ENCODE measurements around the gene DLX1.
"Not testable (repeated sequence)": the region's sequence is repeated elsewhere in the genome, so short reads cannot be mapped to it uniquely, and the experiment has no call there.

Gene DLX1

DNA sequence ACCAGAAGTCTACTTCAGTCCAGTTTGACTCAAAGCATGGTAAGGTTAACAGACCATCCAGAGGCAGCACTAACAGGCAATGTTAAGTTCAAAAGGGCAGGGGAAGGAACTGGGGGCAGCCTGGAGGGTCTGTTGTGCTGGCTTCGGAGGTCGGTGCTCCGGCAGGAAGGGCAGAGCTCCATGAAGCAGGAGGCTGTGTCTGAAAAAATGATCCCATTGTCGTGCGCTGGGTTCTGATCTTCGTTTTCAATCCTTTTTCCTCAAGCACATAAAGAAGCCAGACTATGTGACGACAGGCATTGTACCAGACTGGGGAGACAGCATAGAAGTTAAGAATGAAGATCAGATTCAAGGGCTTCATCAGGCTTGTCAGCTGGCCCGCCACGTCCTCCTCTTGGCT lies 21.9 kb upstream of the DLX1 start:
- no peak for DNase-seq (ENCODE audit: low spot score)

DNA sequence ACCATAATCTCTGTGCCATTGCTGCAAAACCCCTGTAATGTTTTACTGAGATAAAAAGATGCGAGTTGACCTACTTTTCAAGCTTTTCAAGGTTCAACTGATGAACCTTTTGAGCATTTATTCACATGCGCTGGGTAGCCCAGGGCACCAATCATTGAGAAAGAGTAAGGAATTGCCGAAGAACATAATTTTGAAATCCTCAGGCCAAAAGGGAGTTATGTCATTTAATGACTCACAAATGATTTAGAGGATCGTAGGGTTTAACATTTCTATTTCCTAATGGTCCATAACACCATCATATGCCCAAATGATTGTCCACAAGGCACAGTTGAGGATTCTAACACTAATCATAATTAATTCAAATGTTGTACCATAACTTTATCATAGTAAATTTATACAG lies 20.2 kb upstream of the DLX1 start:
- no peak for DNase-seq (ENCODE audit: low spot score)

DNA sequence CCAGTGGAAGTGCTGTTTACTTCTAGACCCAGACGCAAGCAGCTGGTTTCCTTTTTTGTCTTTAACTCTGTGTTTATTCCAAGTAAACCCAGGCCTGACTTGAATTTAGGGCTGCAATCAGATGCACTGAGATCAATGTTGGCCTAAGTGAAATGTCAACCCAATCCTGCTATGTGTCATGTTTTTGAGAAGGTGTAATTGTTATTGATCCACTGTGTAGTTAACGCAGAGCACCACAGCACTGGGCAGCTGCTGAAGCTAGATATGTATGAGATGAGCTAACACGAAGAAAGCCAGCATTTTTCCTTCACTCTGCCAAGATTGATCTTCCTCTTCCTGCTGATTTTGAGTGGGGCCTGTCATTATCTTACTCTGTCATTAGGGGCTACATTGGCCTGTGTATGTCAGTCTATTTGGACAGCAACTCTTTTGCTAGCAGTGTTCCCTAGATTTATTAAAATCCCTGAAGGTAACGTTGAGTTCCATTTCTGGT lies 18.9 kb upstream of the DLX1 start:
- DNase-seq (ENCODE audit: low spot score) = peak; percentile 90

DNA sequence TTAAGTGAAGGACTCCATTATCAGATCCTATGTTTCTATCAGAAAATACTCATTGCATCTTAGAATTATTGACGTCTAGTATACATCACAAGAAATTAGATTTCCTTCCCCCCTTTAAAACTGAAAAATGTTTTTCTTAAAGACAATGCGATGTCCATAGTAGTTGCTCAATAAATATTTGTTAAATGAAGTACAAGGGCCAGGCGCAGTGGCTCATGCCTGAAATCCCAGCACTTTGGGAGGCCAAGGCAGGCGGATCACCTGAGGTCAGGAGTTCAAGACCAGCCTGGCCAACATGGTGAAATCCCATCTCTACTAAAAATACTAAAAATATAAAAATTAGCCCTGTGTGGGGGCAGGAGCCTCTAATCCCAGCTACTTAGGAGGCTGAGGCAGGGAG lies 17.4 kb upstream of the DLX1 start:
- not testable (repeated sequence) for DNase-seq (ENCODE audit: low spot score)

DNA sequence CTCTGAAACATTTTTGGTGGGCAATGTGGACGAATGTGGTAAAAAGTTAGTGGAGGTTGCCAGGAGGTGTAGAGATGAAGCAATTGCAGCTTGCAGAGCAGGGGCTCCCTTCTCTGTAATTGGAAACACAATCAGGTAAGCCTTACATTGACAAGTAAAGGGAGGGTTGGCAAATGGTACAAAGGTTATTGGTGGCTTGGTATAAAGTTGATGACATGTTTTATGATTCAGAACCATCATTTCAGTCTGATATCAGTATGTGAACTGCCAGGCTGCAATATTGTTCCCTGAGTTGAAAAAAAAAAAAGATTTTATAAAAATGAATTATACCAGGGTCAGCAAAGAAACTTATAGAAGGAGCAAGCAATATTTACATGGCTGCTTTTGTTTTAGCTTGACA lies 14.4 kb upstream of the DLX1 start:
- no peak for DNase-seq (ENCODE audit: low spot score)

DNA sequence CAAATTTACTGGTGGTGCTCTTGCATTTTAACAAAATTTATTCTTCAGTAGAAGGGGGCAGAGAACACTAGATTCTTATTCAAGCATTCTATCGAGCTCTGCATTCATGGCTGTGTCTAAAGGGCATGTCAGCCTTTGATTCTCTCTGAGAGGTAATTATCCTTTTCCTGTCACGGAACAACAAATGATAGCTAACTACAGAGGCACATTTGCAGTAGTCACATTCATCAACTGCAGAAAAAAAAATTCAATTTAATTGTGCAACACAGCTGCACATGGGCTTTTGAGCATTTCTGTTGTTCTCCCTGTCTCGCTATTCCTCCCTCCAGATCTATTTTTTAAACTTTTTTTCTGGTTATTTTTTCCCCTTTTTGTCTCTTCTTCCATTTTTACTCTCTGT lies 13.0 kb upstream of the DLX1 start:
- no peak for DNase-seq (ENCODE audit: low spot score)

DNA sequence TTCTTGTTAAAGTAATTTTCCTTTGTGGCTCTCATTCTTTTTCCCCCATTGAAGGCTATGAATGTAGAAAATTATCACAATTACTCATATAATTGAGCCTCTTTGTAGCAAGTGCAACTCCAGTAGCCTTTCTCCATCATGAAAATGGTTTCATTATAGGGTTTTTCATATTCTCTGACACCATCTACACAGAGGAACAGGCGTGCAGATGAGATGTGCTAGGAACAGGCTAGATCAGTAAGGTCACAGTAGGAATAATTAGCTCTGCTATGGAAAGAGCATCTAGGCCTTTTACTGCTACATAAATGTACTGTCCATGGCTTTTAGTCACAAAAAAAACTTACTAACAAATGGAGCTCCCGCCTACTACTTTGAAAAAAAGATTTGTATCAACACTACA lies 12.6 kb upstream of the DLX1 start:
- no peak for DNase-seq (ENCODE audit: low spot score)

DNA sequence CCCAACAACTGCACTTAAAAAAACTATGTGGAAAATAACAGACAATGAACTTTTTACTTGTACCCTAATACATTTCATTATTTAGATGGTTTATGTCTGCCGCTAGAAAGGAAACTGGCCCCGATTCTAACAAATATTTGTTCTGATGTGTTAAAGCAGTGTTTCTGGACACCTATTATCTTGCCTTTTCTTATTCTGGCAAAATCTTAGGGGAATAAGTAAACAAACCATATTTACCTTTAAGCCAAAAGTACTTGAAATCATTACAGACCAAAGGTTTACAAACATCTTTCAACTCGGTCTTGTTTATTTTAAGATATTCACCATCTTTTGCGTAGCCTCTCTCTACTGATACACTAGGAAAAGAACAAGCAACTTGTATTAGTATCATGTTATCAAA lies 11.8 kb upstream of the DLX1 start:
- no peak for DNase-seq (ENCODE audit: low spot score)

DNA sequence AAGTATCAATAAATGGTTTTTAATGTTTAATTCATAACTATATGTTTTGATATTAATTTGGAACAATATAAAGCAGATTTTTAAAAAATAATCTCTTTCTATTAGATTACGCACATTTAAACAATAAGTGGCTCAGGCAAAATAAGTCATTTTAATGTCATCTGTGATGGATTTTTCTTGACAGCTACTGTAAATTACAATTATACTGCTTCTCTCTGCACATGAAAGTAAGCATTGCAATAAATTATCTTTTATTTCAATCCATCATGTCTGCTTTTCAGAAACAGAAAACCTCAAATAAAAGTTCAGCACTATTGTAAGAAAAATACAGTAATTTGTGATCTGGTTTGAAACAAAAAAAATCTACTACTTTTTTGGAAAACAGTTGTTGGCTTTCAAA lies 11.1 kb upstream of the DLX1 start:
- no peak for DNase-seq (ENCODE audit: low spot score)

DNA sequence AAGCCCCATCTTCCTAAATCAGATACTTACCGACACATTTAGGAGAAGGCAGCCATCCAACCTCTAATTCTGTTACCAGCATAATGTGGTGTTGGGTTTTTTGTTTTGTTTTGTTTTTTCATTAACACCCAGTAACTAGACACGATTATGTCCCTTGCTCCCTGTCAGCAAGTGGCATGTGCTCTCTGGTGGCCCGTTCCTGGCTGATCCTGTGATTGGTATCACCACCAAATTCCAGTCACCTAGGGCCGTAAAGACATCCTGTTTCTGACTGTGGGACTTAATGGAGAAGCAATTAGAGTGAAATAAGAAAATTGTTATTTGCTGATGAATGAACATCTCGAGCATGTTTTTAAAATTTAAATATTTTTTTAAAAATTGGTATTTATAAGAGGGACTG lies 5.9 kb upstream of the DLX1 start:
- no peak for DNase-seq (ENCODE audit: low spot score)

DNA sequence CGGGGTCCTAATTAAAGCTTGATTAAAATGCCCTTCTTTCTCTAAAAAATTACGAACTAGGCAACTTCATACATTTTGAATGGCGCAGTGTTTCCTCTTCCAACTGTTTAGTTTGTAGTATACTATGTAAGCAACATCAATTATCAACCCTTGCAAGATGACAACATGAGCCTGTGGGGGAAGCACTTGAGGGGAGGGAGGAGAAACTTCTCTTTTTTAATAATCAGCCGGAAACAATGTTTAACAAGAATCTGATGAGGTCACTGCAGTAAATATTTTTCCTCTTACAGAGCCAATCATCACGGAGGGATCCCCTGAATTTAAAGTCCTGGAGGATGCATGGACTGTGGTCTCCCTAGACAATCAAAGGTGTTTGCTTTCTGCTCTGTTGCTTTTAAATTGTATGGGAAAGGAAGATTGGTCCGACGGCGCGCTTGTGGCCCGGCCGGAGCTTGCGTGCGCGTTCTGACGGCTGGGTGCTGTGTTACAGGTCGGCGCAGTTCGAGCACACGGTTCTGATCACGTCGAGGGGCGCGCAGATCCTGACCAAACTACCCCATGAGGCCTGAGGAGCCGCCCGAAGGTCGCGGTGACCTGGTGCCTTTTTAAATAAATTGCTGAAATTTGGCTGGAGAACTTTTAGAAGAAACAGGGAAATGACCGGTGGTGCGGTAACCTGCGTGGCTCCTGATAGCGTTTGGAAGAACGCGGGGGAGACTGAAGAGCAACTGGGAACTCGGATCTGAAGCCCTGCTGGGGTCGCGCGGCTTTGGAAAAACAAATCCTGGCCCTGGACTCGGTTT lies 5.3 kb upstream of the DLX1 start:
- no peak for DNase-seq (ENCODE audit: low spot score)

DNA sequence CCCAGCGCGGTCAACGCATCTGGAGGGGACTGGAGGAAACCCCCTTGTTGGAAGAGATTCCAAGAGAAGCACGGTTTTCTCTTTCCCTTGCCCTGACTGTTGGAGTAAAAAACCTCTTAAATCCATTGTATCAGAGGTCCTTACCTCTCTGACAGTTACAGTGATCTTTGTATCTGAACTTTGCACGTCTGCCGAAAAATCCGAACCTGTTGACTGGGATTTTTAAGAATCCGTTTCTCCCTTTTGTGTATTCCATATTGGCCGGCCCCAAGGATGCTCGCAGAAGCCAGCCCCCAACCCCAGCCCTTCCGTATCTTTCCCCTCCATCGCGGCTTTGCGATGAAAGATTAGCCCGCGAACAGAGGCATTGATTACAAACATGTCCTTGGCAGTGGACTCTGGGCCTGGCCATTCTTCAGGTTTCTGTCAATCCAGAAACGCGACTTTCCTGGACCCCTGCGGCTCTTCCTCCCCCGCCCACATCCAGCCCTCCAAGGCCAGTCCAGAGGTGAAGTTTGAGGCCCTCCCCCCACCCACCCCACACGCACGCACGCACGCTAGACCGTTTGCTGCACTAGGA lies 4.6 kb upstream of the DLX1 start:
- no peak for DNase-seq (ENCODE audit: low spot score)

DNA sequence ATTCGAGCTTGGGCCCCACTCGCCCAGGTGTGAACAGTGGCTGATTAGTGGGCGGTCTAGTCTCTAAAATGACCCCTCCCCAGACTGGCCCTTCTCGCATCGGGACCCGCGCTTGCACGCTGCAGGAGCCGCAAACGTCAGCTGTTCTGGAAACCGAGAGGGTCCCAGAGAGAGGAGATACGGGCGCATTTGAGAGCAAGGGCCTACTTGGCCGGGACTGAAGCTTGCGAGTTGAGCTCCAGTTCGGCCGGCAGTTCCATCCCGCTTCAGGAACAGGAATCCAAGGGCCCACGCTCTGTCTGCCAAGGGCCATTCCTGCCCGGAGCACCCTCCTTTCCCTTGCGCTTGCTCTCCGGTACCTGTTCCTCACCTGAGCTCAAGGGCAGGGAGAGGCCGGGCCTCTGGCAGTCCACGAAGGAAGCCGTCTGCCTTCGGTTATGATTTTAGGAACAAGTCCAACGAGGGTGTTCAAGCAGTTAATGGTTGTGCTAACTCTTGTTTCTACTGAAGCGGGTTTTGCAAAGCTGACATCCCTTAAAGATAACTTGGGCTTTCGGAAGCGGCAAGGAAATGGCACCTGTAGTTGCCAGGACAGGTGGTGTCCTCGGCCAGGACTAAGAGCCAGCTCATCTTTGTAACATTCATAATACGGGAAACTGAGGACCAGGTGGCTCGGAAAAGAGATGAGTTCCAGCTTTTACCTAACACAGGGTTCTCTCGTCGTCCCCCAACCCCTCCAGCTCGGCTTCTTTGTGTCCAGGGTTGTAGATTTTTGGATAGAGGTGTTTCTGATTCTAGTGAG lies 3.9 kb upstream of the DLX1 start:
- DNase-seq (ENCODE audit: low spot score) = no peak

DNA sequence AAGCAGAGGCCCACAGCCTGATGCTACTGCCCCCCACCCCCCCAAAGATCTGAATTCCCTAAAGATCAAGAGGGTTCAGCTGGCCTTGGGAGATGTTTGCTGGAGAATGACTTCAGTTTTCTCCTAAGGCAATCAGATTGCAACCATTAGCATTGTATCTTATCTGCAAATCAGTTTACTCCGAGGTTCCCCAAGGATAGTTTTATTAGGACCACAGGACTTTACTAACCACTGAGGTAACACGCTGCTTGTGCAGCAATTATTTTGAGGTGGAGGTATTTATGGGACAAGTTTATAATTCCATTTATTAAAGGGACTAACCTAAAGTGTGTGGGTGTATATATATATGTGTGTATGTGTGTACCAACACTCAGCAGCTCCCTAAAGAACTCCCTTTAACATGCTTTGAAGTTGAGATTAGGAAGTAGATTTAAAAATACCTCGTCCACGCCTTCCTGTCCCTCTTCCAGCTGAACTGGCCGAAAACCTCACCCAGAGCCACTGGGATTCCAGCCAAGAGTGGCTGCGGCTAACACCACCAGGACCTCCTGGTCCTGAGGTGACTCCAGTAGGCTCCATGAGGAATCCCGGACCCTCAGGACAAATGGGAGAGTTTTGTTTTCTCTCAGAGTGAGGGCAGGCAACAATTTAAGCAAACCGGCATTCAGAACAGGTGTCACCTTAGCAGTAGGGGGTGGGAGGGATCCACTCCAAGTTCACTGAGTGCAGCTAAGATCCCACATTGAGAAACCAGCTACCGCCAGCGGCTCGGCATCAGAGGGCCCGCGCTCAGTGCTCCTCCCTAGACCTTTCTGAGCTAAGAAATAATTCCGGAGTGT lies 3.0 kb upstream of the DLX1 start:
- DNase-seq (ENCODE audit: low spot score) = no peak

DNA sequence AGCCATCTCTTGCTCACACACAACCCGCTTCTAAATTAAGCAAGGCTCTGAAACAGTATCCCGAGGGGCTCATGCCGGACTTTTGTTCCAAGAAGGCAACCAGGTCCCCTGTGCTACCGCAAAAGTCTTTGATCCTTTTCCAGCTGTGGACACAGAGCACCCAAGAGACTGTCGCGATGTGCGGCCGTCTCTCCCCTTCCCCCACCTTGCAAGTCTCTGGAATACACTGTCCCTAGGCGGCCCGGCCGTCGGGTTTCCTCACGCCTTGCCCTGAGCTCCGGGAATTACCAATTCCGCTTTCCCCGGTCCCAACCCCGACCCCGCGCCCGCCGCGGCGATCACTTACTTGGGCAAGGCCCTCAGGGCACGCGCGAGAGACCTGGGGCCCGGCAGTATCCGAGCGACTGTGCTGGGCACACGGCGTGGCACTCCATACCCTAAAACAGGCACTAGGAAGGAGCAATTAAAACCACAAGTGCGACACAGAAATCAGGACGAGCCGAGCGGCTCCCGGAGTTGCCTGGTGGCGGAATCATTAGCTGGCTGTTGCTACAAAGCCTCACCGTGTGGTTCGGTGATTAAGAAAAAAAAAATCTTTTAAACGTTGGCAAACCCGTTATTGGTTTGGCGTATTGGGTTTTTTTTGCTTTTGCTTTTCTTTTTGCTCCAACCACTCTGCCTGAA lies 2.2 kb upstream of the DLX1 start:
- no peak for DNase-seq (ENCODE audit: low spot score)

DNA sequence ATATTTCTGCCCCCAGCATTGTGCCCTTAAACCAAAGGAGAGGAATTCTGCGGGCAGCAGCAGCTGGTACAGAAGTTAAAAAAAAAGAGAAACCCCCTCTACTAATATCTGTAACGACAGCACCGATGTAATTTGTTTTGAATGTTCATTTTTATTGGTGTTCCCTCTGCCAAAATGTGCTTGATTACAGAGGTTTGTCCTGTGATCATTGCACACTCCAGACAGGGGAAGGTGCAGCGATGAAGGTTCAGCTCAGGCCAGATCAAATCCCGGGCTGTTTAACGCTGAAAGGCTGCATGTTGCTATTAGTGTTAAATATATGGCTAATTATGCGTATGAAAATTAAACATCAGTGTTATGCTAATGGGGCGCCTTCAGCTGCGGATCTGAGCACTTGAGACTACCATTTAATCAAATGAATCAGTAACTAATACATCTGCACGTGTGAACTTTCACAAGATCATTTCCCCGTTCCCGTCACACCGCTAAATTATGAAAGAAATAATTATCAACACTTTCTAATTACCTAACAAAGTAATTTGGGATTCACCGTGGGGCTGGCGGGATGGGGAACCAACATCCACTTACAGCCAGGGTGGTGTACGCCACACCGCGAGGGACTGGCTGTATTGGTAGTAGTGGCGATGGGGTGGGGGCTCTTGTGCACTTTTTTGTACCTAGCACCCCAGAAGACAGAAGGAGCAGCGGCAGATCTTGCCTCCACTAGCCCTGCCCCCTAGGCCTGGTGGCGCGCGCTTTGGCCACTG lies 1.5 kb upstream of the DLX1 start:
- no peak for DNase-seq (ENCODE audit: low spot score)

DNA sequence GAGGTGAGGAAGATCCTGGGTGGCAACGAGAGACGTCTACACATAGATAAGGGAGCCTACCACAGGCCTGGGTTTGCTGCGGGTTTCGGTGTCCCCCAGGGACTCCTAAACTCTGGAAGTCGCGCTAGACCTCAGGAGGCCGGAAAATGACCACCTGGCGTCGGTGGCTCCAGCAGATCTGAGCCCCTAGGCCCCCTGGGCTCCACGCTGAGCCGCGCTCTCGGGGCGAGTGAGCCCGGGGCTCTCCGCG lies 987 bp upstream of the DLX1 start:
- DNase-seq (ENCODE audit: low spot score) = no peak

DNA sequence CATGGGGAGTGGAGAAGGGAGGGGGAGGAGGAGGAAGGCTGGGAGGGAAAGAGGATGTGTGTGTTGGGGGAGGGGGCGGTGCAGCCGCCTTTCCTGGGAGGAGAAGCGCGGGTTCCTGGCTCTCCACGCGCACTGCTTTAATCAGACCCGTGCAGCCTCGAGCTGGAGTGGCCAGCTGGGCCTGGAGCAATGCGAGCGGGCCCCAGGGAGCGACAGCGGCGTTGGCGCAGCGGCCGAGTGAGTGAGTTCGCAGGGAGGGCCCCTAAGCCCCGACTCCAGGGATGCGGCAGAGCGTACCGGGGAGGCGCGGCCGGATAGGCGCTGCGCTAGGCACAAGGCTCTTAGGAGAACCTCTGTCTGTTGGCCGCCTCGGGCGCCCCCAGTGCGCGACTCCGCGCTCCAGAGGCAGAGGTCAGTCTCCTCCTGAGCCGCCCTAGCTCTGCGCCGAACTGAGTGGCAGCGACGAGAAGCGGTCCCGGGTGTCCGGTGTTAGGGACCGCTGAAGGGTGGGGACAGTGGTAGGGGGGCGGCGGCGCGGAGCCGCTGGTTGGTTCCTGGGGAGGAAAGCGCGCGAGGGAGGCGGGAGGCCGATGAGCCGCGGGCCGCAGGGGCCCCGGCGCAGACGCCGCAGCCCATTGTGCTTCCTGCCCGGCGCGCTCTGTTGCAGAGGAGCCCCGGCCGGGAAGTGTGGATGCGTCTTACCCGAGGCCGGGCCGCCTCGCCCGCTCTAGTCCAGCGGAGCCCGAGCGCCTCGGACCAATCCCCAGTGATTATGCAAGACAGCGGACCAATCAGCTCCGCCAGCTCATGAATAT lies 455 bp upstream of the DLX1 start:
- peak; percentile 89 for DNase-seq (ENCODE audit: low spot score)

DNA sequence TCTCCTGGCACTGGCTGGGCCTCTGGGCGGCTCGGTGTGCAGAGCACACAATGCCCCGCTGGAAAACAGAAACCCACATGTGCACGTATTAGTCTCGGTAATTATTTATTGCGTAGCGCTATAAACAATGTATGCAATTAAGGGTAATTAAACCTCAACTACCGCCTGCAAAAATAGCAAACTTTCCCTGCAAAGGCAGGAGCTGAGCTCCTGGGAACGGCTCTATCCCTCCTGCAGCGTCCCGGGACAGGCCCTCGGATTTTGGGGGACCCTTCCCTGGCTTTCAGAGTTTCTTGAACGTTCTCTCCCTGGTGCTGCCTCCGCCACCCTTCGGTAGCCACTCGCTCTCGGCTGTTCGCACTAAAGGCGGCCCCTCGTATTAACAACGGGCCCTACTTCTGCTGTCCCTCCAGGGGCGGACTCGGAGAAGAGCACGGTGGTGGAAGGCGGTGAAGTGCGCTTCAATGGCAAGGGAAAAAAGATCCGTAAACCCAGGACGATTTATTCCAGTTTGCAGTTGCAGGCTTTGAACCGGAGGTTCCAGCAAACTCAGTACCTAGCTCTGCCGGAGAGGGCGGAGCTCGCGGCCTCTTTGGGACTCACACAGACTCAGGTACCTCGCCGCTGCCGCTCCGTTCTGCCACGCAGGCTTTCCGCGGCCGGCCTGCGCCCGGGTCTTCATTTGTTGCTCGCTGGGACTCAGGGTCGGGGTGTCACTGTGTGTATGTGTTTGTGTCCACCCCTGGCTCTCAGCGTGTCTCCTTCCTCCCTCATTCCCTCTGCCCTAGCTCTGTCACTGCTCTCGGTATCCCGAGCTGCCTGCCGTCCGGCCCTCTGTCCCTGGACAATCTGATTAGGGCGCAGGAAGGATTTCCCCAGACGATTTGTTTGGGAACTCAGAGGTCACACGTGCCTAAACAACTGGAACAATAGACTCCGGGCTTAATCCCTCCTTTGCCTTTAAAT lies 1.2 kb downstream of the DLX1 start:
- DNase-seq (ENCODE audit: low spot score) = no peak

Measured in SK-N-DZ (cell line).